T-helper 22 cell (primary cell): ENCODE data around the gene NTN1.

Experiments
- DNase-seq: peaks from one replicate; pipeline ENCODE4 v3.0.0-alpha.2; 2020; ENCODE audit warnings: low read depth

Gene NTN1

GRCh38 chr17:9283909-9284308 is 262.6 kb downstream of the NTN1 start:
- DNase-seq, result no peak

GRCh38 chr17:9284884-9285283 is 263.6 kb downstream of the NTN1 start:
- no peak for DNase-seq

DNA sequence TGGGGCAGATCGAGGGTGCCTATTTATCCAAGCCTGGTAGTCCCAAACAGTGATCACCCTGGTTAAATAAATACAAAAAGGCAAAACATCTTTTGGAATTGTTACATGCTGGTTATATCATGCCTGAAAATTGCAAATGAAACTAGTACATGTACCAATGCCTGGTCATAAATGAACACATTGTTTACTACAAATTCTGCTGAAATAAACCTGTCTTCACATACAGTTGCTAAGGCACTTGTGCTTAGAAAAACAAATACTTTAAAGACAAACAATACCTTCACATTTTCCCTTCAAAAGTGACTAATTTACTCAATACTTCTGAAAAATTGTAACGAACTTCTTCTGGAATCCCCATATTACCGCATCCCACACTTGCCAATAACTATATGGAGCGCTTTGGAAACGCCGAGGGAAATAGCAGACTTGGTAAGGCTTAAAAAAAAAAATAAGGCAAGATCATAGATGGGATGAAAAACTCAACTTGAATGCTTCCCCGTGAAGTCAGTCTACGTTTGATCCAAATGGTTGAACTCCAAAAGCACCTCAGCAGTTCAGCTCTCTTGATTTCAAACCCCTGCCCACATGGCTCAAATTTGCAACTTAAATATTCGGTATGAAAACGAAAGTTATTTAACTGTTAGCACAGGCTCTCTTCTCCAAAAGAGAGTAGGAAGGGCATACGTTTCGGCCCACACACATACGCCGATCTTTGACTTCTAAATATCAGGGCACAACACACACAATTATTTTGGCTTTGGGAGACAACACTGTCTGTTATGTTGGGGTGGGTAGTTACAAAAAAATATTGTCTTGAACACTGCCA is 264.5 kb downstream of the NTN1 start:
- DNase-seq, result no peak

DNA sequence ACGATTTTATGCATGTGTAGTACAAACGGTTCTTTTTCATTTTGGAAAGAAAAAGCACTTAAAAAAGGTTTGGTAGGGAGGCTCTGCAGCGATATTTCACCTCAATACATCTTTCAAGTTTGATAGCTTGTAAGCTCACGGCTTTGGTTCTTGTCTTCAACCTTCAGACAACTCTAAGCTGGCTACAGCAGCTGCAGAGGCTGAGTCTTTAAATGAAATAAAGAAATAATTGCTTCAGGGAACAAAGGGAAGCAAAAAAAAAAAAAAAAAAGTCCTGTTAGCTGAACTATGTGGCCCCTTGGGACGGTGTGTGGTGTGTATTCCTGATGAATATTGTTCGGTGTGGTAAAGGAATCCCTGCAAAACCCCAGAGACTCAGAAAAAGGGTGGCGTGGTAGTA is 265.1 kb downstream of the NTN1 start:
- no peak for DNase-seq

GRCh38 chr17:9287306-9287705 is 266.0 kb downstream of the NTN1 start:
- no peak for DNase-seq

DNA sequence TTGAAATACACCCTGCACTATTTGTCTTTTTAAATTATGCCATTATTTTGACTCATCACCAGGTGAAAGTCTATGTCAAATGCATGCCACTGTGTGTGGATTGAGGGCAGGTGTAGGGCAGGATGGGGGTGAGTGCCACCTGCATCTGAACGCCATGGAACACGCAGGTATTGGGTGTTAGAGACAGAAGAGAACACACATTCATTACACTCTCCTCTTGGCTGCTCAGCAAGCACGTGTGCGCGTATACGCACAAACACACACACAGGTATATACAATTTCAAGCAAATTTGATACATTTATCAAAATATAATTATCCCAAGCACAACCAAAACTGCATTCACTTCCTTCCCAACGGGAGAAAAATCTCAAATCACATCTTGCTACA is 268.9 kb downstream of the NTN1 start:
- no peak for DNase-seq

DNA sequence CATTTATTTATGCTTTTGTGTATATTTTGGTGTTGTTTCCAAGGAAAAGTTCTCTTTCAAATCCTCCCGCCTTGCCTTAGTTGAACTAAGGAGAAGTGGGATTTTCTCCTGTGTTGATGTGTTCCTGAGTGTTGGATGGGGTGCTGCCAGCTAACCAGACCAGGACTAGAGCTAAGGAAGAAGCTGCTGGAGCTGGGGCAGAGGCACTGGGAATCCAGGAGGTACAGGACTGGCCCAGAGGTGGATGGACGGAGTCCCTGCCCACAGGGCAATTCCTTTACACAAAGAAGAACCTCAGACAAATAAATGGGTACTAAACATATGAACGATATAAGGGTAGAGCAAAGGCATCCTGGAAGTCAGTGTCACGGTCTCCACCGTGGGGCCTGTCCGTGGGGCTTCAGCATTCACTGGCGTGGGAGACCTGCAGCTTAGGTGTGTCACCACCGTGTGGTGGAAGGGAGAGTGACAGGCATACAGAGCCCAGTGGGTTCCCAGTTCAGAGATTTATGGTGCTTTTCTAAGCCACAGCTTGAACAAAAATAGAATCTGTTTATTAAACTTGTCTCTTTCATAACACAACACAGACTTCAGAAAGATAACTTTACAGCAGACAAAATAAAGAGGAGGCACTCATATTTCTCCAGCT is 270.7 kb downstream of the NTN1 start:
- DNase-seq, result no peak

DNA sequence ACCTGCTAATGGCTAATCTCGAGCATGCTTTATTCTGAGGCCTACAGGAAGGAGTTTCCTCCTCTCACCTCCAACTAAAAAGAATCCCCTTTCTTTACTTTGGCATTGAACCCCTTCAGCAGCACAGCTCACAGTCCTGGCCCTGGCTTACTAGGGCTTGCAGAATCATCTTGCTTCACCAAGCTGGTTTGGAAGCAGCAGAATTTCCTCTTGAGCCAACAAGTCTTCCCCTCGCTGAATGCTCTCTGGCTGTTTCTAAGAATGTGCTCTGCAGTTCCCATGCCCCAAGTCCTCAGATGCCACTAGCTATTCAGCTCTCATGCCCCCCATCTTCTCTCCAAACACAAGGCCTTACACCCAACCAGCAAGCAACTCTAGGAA is 271.2 kb downstream of the NTN1 start:
- DNase-seq, result no peak
